GM12873 (cell line): ENCODE measurements around the gene RPL19.
A peak's percentile ranks its signal among the peaks of the same experiment; 100 is the strongest.

Source experiments
- TF ChIP-seq, protein P1 (sequence below): IDR thresholded peaks from 2 replicates; pipeline ENCODE4 v1.5.1; 2012; ENCODE audit warnings: low read depth, mild to moderate bottlenecking, moderate library complexity, low read length, control low read depth; ENCODE audit not compliant: insufficient read depth; ENCODE audit errors: missing control alignments

Gene RPL19

DNA sequence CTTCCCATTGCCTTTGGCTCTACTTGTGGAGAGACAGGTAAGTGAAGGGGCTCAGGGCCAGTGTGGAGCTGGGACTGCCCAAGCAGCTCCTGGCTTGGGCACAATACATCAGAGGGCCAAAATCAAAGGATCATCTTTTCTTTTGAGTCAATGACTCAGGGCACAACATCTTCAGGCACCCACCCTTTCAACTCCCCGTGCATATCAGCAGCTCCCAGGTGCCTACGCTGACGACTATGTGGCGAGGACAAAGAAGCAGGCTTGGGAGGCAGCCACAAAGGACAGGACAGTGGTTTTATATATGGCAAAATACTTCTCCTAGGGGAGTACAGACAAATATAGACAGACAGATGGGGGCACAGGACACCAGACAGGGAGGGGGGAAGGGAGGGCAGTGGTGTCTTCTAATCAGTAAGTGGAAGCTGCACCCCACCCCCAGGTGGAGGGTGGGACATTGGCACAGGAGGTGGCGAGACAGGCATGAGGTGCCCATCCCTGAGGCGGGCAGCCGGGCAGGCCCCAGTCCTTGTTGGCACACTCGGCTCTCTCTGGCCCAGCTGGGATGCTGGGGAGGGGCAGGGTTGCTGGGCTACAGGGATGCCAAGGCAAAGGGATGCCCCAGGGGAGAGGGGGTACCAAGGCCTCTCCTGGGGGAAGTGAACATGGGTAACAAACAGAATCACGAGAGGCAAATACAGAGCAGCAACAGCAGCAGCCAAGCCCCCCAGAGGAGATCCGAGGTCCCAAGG, 26.4 kb upstream of the RPL19 start:
- TF ChIP-seq, protein P1, sequence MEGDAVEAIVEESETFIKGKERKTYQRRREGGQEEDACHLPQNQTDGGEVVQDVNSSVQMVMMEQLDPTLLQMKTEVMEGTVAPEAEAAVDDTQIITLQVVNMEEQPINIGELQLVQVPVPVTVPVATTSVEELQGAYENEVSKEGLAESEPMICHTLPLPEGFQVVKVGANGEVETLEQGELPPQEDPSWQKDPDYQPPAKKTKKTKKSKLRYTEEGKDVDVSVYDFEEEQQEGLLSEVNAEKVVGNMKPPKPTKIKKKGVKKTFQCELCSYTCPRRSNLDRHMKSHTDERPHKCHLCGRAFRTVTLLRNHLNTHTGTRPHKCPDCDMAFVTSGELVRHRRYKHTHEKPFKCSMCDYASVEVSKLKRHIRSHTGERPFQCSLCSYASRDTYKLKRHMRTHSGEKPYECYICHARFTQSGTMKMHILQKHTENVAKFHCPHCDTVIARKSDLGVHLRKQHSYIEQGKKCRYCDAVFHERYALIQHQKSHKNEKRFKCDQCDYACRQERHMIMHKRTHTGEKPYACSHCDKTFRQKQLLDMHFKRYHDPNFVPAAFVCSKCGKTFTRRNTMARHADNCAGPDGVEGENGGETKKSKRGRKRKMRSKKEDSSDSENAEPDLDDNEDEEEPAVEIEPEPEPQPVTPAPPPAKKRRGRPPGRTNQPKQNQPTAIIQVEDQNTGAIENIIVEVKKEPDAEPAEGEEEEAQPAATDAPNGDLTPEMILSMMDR, result no peak

DNA sequence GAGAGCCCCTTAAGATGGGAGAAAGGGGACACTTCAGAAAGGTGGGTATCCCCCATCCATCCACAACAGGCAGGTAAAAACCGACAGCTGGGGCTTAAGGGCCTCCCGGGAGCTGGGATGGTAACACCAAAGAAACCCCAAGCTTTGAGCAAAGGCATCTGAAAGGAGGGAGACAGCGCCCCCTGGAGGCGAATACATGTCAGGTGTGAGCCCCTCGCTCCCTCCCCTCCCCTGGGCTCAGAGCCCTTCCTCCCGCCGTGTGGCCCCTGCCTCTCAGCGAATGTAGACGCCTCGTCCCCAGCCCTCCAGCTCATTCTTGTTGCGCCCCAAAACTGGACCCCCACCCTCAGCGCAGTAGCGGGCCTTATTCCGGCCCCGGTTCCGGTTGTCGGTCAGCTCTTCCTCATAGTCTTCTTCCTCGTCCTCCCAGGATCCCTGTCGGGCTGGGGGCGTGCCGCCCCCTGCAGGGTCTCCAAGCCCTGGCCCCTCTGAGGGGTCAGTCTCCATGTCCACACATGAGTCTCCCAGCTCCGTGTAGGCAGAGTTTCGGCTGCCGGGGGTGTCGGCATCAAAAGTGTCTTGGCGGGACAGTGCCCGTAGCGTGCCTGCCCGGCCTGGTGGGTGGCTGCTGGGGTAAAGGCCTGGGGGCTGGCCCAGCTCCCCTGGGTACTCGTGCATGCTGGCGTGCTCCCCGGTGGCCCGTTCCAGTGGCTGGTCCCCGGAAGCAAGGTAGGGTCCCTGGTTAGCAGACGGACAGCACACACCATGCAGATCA, 25.0 kb upstream of the RPL19 start:
- TF ChIP-seq, protein P1, result peak; percentile 94

DNA sequence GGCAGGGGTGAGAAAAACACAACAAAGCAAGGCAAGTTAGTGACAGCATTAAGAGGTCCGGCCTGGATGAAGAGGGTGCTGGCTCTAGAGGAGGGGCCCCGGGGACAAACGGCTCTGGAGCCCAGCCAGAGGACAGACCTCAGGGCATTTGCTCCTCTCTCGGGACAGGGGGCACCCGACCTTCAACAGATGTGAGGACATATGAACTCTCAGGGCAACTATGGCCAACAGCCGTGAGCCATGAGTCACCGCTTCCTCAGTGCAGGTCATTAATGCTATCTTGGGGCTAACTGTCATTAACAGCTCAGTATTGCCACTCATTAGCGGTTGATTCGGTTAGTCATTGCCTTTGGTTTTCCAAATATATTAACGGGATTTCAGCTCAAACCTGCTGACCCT, 24.4 kb upstream of the RPL19 start:
- TF ChIP-seq, protein P1, result no peak

DNA sequence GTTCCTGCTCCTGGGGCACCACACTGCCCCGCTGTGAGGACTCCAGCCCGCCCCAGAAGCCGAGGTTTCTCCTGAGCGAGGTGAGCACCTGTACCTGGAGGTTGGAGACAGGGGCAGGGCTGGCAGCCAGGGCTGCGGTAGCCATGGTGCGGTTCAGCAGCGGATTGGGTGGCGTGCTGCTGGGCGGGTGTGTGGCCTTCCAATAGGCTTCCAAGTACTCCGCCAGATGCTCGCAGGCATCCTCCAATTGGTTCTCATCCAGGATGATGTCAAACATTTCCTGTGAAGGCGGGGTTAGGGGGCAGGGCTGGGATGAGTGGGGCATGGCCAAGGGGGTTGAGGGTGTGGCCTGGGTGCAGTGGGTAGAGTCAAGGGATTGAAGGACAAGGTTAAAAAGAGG, 22.8 kb upstream of the RPL19 start:
- TF ChIP-seq, protein P1, result no peak

DNA sequence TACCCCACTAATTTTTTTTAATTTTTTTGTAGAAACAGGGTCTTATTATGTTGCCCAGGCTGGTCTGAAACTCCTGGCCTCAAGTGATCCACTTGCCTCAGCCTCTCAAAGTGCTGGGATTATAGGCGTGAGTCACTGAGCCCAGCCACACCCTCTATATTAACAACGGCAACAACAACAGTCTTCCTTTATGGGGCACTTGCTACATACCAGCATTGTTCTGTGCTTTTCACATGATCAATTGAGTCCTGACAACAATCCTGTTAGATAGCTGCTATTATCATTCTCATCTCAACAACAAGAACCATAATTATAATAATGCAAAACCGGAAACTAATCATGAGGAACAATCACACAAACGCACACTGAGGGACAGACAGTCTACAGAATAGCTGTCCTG, 21.5 kb upstream of the RPL19 start:
- TF ChIP-seq, protein P1, result no peak

DNA sequence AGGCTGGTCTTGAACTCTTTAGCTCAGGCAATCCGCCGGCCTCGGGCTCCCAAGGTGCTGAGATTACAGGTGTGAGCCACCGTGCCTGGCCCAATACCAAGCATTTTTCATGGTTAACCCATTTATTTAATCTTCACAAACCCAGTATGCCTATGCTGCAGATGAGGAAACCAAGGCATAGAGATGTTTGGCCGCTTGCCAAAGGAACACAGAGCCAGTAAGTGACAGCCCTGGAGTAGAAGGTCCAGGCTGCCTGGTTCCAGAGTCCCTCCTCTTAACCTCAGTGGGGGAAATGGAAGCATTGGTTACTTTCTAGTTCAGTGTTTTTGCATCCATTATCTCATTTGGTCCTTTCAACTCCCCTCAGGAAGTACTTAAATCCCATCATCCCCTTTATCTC, 18.8 kb upstream of the RPL19 start:
- TF ChIP-seq, protein P1, result no peak

DNA sequence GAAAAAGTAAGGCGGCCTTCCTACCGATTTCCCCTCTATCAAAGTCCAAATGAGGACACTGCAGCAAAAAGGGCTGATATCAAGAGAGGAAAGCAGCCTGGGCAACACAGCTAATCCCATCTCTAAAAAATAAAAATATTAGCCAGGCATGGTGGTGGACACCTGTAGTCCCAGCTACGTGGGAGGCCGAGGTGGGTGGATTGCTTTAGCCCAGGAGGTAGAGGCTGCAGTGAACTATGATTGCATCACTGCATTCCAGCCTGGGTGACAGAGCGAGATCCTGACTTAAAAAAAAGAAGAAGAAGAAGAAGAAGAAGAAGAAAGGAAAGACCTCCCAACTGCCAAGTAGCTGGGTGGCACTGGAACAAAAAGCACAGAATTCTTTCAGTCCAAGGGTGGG, 17.0 kb upstream of the RPL19 start:
- TF ChIP-seq, protein P1, result no peak
